Activated naive CD8-positive, alpha-beta T cell treated with anti-CD3 and anti-CD28 coated beads, Interleukin-2, amount 10 ng/mL, durations not matched to agents 7 days and 5 days (primary cell): Measurements from ENCODE around the gene RPL10. TPM values are rescaled to one million over a fixed set of nuclear protein-coding genes. Genes with fewer than 3 reads are reported as not detected.

ENCODE experiments used
- ATAC-seq: fragments of 150-1000 bp; cut with Tn5 transposase; one replicate; pipeline ENCODE4 v1.10.0; 2021; ENCODE audit warnings: low read depth, moderate library complexity
- POLR2A ChIA-PET: fragments of 350-600 bp; sonication (Branson Sonifier 250); formaldehyde crosslinking; loops from one replicate; lab custom pipeline; 2021; ENCODE audit warnings: antibody characterized with exemption; lab: Charles Lee
- DNase-seq: peaks from one replicate; pipeline ENCODE4 v3.0.0; 2021
- H3K27ac Mint-ChIP-seq: one replicate; pipeline ENCODE4 v1.8.0; 2022; ENCODE audit warnings: mild to moderate bottlenecking, mixed read lengths
- H3K27me3 Mint-ChIP-seq: one replicate; pipeline ENCODE4 v1.8.0; 2022; ENCODE audit warnings: mild to moderate bottlenecking, moderate library complexity, mixed read lengths
- H3K36me3 Mint-ChIP-seq: one replicate; pipeline ENCODE4 v1.8.0; 2021; ENCODE audit warnings: mild to moderate bottlenecking, mixed read lengths
- H3K4me1 Mint-ChIP-seq: one replicate; pipeline ENCODE4 v1.8.0; 2021; ENCODE audit warnings: mixed read lengths
- H3K4me3 Mint-ChIP-seq: one replicate; pipeline ENCODE4 v1.8.0; 2022; ENCODE audit warnings: mild to moderate bottlenecking, moderate library complexity, mixed read lengths
- H3K9me3 Mint-ChIP-seq: one replicate; pipeline ENCODE4 v1.8.0; 2021; ENCODE audit warnings: mixed read lengths
- total RNA-seq, 2 experiments: library from RNA; stranded (reverse); gene quantifications; one replicate each; pipeline ENCODE4 v1.2.3, GENCODE V29; 2021

The RPL10 gene
- total RNA-seq, 2 experiments from 2014 or later: 2,867 to 2,975 TPM

- POLR2A ChIA-PET: no interaction called here
- Mint-ChIP-seq H3K27me3 (no peaks in the 10 kb centered on the region), H3K9me3 (no peaks in the 10 kb centered on the region), H3K4me3 (no peak overlapping the region), H3K4me1 (peaks cover 12% of the 10 kb centered on the region), H3K27ac (no peak overlapping the region), H3K36me3 (peaks cover 8% of the 10 kb centered on the region)
- no peak for ATAC-seq
- no peak for DNase-seq
Measured at GRCh38 chrX:154366666-154367055, 31.5 kb upstream of the RPL10 start.

GRCh38 chrX:154367474-154368308 lies 30.5 kb upstream of the RPL10 start:
- DNase-seq (no peak), ATAC-seq (no peak)
- Mint-ChIP-seq H3K9me3 (no peaks in the 10 kb centered on the region), H3K27me3 (no peaks in the 10 kb centered on the region), H3K4me3 (peak overlapping the region; percentile 91), H3K36me3 (peaks cover 7% of the 10 kb centered on the region), H3K4me1 (peaks cover 12% of the 10 kb centered on the region), H3K27ac (peak overlapping the region; percentile 85)
- POLR2A ChIA-PET: interaction anchor here (0.7 to 2.3 kb wide), 4 partner anchors 10 to 175 kb away, joined by 3 to 13 read pairs (median 4); no protein-coding TSS in a partner anchor

GRCh38 chrX:154368630-154369448 lies 29.3 kb upstream of the RPL10 start:
- H3K4me1 Mint-ChIP-seq: peaks cover 13% of the 10 kb centered on the region
- DNase-seq (peak; percentile 80), ATAC-seq (peak; percentile 37)
- no peaks in the 10 kb centered on the region for H3K27me3 Mint-ChIP-seq
- POLR2A ChIA-PET: interaction anchor here (0.7 to 2.3 kb wide), 6 partner anchors 11 to 174 kb away, joined by 3 to 13 read pairs (median 4); partner anchors contain the start of gene EMD
- H3K27ac Mint-ChIP-seq: peak overlapping the region; percentile 85
- H3K36me3 Mint-ChIP-seq: peaks cover 5% of the 10 kb centered on the region
- no peaks in the 10 kb centered on the region for H3K9me3 Mint-ChIP-seq
- peak overlapping the region; percentile 91 for H3K4me3 Mint-ChIP-seq

- peak; percentile 4 for ATAC-seq
- DNase-seq: peak; percentile 75
- H3K36me3 Mint-ChIP-seq: peaks cover 5% of the 10 kb centered on the region
- peak overlapping the region; percentile 91 for H3K4me3 Mint-ChIP-seq
- H3K9me3 Mint-ChIP-seq: no peaks in the 10 kb centered on the region
- peaks cover 12% of the 10 kb centered on the region for H3K4me1 Mint-ChIP-seq
- H3K27me3 Mint-ChIP-seq: no peaks in the 10 kb centered on the region
- peak overlapping the region; percentile 91 for H3K27ac Mint-ChIP-seq
- POLR2A ChIA-PET: interaction anchor here (1.2 to 2.3 kb wide), 5 partner anchors 10 to 173 kb away, joined by 3 to 13 read pairs (median 5); partner anchors contain the start of gene EMD
Measured at GRCh38 chrX:154369449-154370299, 28.5 kb upstream of the RPL10 start.

- Mint-ChIP-seq H3K4me3 (peak overlapping the region; percentile 91), H3K27ac (peak overlapping the region; percentile 91), H3K27me3 (no peaks in the 10 kb centered on the region), H3K4me1 (peaks cover 10% of the 10 kb centered on the region), H3K36me3 (peaks cover 3% of the 10 kb centered on the region), H3K9me3 (no peaks in the 10 kb centered on the region)
- POLR2A ChIA-PET: interaction anchor here (0.6 to 2.3 kb wide), 18 partner anchors 9 to 275 kb away, joined by 3 to 13 read pairs (median 5); partner anchors contain the start of genes DNASE1L1, EMD, RPL10 and SLC10A3
- no peak for ATAC-seq
- no peak for DNase-seq
Measured at GRCh38 chrX:154370300-154371016, 27.7 kb upstream of the RPL10 start.

GRCh38 chrX:154371017-154371788 lies 27.0 kb upstream of the RPL10 start:
- ATAC-seq (peak; percentile 65), DNase-seq (peak; percentile 88)
- H3K9me3 Mint-ChIP-seq: no peaks in the 10 kb centered on the region
- POLR2A ChIA-PET: interaction anchor here (0.6 to 1.2 kb wide), 16 partner anchors 9 to 276 kb away, joined by 3 to 11 read pairs (median 4); partner anchors contain the start of genes DNASE1L1, EMD, FAM3A and RPL10
- H3K4me3 Mint-ChIP-seq: peak overlapping the region; percentile 83
- no peaks in the 10 kb centered on the region for H3K27me3 Mint-ChIP-seq
- H3K36me3 Mint-ChIP-seq: peaks cover 2% of the 10 kb centered on the region
- H3K27ac Mint-ChIP-seq: peak overlapping the region; percentile 67
- peaks cover 10% of the 10 kb centered on the region for H3K4me1 Mint-ChIP-seq

GRCh38 chrX:154371789-154372300 lies 26.3 kb upstream of the RPL10 start:
- H3K4me1 Mint-ChIP-seq: peaks cover 11% of the 10 kb centered on the region
- DNase-seq (no peak), ATAC-seq (peak; percentile 2)
- no peaks in the 10 kb centered on the region for H3K27me3 Mint-ChIP-seq
- no peaks in the 10 kb centered on the region for H3K9me3 Mint-ChIP-seq
- H3K4me3 Mint-ChIP-seq: peak overlapping the region; percentile 83
- POLR2A ChIA-PET: interaction anchor here (1.2 kb wide), 1 partner anchor 26 kb away, joined by 3 read pairs; no protein-coding TSS in a partner anchor
- peaks cover 2% of the 10 kb centered on the region for H3K36me3 Mint-ChIP-seq
- H3K27ac Mint-ChIP-seq: peak overlapping the region; percentile 83

- Mint-ChIP-seq H3K9me3 (no peaks in the 10 kb centered on the region), H3K27me3 (no peaks in the 10 kb centered on the region), H3K4me3 (peak overlapping the region; percentile 83), H3K4me1 (peaks cover 16% of the 10 kb centered on the region), H3K27ac (peak overlapping the region; percentile 83), H3K36me3 (peaks cover 2% of the 10 kb centered on the region)
- no peak for ATAC-seq
- POLR2A ChIA-PET: interaction anchor here (0.6 to 1.2 kb wide), 2 partner anchors 25 to 422 kb away, joined by 3 read pairs; no protein-coding TSS in a partner anchor
- no peak for DNase-seq
Measured at GRCh38 chrX:154372612-154373022, 25.6 kb upstream of the RPL10 start.

- POLR2A ChIA-PET: interaction anchor here (0.7 to 1.2 kb wide), 3 partner anchors 25 to 116 kb away, joined by 3 to 5 read pairs (median 4); partner anchors contain the start of gene RPL10
- no peaks in the 10 kb centered on the region for H3K9me3 Mint-ChIP-seq
- ATAC-seq (no peak), DNase-seq (no peak)
- H3K27me3 Mint-ChIP-seq: no peaks in the 10 kb centered on the region
- peaks cover 11% of the 10 kb centered on the region for H3K4me1 Mint-ChIP-seq
- H3K27ac Mint-ChIP-seq: peak overlapping the region; percentile 42
- H3K36me3 Mint-ChIP-seq: no peaks in the 10 kb centered on the region
- peak overlapping the region; percentile 78 for H3K4me3 Mint-ChIP-seq
Measured at GRCh38 chrX:154373340-154374306, 24.6 kb upstream of the RPL10 start.
